ENCODE results near the gene SUPT16H. TPM values are rescaled to one million over a fixed set of nuclear protein-coding genes. Genes with fewer than 3 reads are reported as not detected.

Gene SUPT16H
- total and polyA plus RNA-seq, 10 of the 15 experiments (the other 5 are each of a cell fraction or from before 2014, with no cell fraction given): 90.7 to 201 (median 121) TPM

GRCh38 chr14:21350539-21350938, 33.3 kb downstream of the SUPT16H start:
- H3K79me2 ChIP-seq (ENCODE audit: control insufficient read depth, insufficient read depth, low read length): no peaks in the 10 kb centered on the region
- in situ Hi-C loops (cut with MboI): no loop called here
- intact Hi-C loops (cut with micrococcal nuclease; ENCODE audit: unreplicated experiment): no loop called here
- H3K27ac ChIP-seq (ENCODE audit: control insufficient read depth, insufficient read depth): no peak overlapping the region
- no peak for DNase-seq (ENCODE audit: low read depth, low spot score)
- no peak overlapping the region for H3K9ac ChIP-seq (ENCODE audit: control insufficient read depth, insufficient read depth, low read length)
- ChIA-PET CTCF (no interaction called here), RAD21 (ENCODE audit: unreplicated experiment) (no interaction called here), SMC1A (ENCODE audit: uncharacterized antibody, unreplicated experiment) (no interaction called here), POLR2A (no interaction called here)
- H3K4me2 ChIP-seq (ENCODE audit: control insufficient read depth, insufficient read depth): no peak overlapping the region
- no peak for FAIRE-seq
- WGBS (ENCODE audit: insufficient coverage, insufficient replicate concordance, low lambda C conversion rate, missing lambda C conversion rate): 71% methylated on average over 3 of the region's 3 CpGs
- TF ChIP-seq STAT3 (IDR thresholded peaks at IDR 0.05; ENCODE audit: low read depth, low read length): no peak
- no peak for TF ChIP-seq POLR2AphosphoS2 (IDR thresholded peaks at IDR 0.05; ENCODE audit: low read depth, low read length)
- TF ChIP-seq MTA2 (IDR thresholded peaks at IDR 0.05; ENCODE audit: low read depth): no peak
- no peak for TF ChIP-seq CHD1 (IDR thresholded peaks at IDR 0.05; ENCODE audit: low read depth, low read length)
- no peak for TF ChIP-seq TCF3 (IDR thresholded peaks at IDR 0.05; ENCODE audit: borderline replicate concordance, insufficient read depth, low read depth, low read length)
- TF ChIP-seq RCOR1 (conservative IDR thresholded peaks at IDR 0.05; ENCODE audit: low read depth, low read length): no peak
- peaks cover 7 to 25% of the 10 kb centered on the region in 2 experiments for H3K36me3 ChIP-seq (ENCODE audit: control insufficient read depth in 2 of 2, insufficient read depth in 2 of 2, low read length in 1 of 2)
- no peak for ATAC-seq
- no peak overlapping the region for H2AFZ ChIP-seq (ENCODE audit: control insufficient read depth, low read depth, low read length)
- peaks cover 3% of the 10 kb centered on the region; the same call in 1 of the 2 replicates for H3K4me1 ChIP-seq (ENCODE audit: control insufficient read depth, insufficient read depth, low read length)
- H4K20me1 ChIP-seq (ENCODE audit: control insufficient read depth, insufficient read depth): no peaks in the 10 kb centered on the region
- H3K27me3 ChIP-seq (replicated peaks in 1 of 2; ENCODE audit: control insufficient read depth in 2 of 2, insufficient read depth in 2 of 2, low read length in 1 of 2): no peaks in the 10 kb centered on the region
- H3K9me3 ChIP-seq (replicated peaks; ENCODE audit: control insufficient read depth, insufficient read depth, low read length): no peaks in the 10 kb centered on the region
- H3K4me3 ChIP-seq: no peak overlapping the region
- BruUV-seq (replicated peaks): no TSS peak

GRCh38 chr14:21347201-21347600, 36.6 kb downstream of the SUPT16H start:
- no peaks in the 10 kb centered on the region for H3K27me3 ChIP-seq (replicated peaks in 1 of 2; ENCODE audit: control insufficient read depth in 2 of 2, insufficient read depth in 2 of 2, low read length in 1 of 2)
- DNase-seq (ENCODE audit: low read depth, low spot score) (no peak), FAIRE-seq (no peak), ATAC-seq (no peak)
- H4K20me1 ChIP-seq (ENCODE audit: control insufficient read depth, insufficient read depth): no peaks in the 10 kb centered on the region
- no TSS peak for BruUV-seq (replicated peaks)
- WGBS (ENCODE audit: insufficient coverage, insufficient replicate concordance, low lambda C conversion rate, missing lambda C conversion rate): 92% methylated on average over 2 of the region's 2 CpGs
- ChIA-PET SMC1A (ENCODE audit: uncharacterized antibody, unreplicated experiment) (interaction anchor here (0.8 to 1.7 kb wide), 2 partner anchors 9 to 36 kb away, joined by 3 to 5 read pairs; no protein-coding TSS in a partner anchor), RAD21 (ENCODE audit: unreplicated experiment) (interaction anchor here (2.0 kb wide), 1 partner anchor 82 kb away, joined by 4 read pairs; no protein-coding TSS in a partner anchor), POLR2A (no interaction called here), CTCF (interaction anchor here (1.2 kb wide), 1 partner anchor 9 kb away, joined by 3 read pairs; no protein-coding TSS in a partner anchor)
- in situ Hi-C loops (cut with MboI): no loop called here
- H3K9me3 ChIP-seq (replicated peaks; ENCODE audit: control insufficient read depth, insufficient read depth, low read length): no peaks in the 10 kb centered on the region
- H3K9ac ChIP-seq (ENCODE audit: control insufficient read depth, insufficient read depth, low read length): no peak overlapping the region
- H3K4me1 ChIP-seq (ENCODE audit: control insufficient read depth, insufficient read depth, low read length): no peaks in the 10 kb centered on the region; the same call in 1 of the 2 replicates
- no peak overlapping the region for H3K4me3 ChIP-seq
- no peak overlapping the region for H3K27ac ChIP-seq (ENCODE audit: control insufficient read depth, insufficient read depth)
- intact Hi-C loops (cut with micrococcal nuclease; ENCODE audit: unreplicated experiment): no loop called here
- H2AFZ ChIP-seq (ENCODE audit: control insufficient read depth, low read depth, low read length): no peak overlapping the region
- H3K4me2 ChIP-seq (ENCODE audit: control insufficient read depth, insufficient read depth): no peak overlapping the region
- no peaks in the 10 kb centered on the region for H3K79me2 ChIP-seq (ENCODE audit: control insufficient read depth, insufficient read depth, low read length)
- peaks cover 3 to 6% of the 10 kb centered on the region in 2 experiments; a peak in 3 of 4 replicates for H3K36me3 ChIP-seq (ENCODE audit: control insufficient read depth in 2 of 2, insufficient read depth in 2 of 2, low read length in 1 of 2)
- TF ChIP-seq ZNF592 (IDR thresholded peaks at IDR 0.05) (no peak), DPF2 (IDR thresholded peaks at IDR 0.05) (no peak), ZNF384 (IDR thresholded peaks at IDR 0.05; ENCODE audit: borderline replicate concordance, low read depth, low read length) (no peak), HDAC2 (IDR thresholded peaks at IDR 0.05) (no peak), SMC3 (IDR thresholded peaks at IDR 0.05; ENCODE audit: borderline replicate concordance, low read length) (no peak), NRF1 (conservative IDR thresholded peaks at IDR 0.05; ENCODE audit: low read depth, low read length) (no peak), CHD4 (IDR thresholded peaks at IDR 0.05) (no peak), KAT2A (conservative IDR thresholded peaks at IDR 0.05; ENCODE audit: control insufficient read depth, low read depth, low read length) (no peak), JUNB (IDR thresholded peaks at IDR 0.05) (no peak)
